Endothelial cell of umbilical vein (primary cell): ENCODE results near the gene TMEM114. TPM values are rescaled to one million over a fixed set of nuclear protein-coding genes. Genes with fewer than 3 reads are reported as not detected.

Experiments used
- BruUV-seq: library from RNA; stranded (reverse); fragments of 400-500 nt; replicated peaks from 2 replicates; lab custom pipeline; 2021; lab: Mats Ljungman, UMichigan
- CTCF ChIA-PET: fragments of 300-600, 350-600 bp; sonication (Branson Sonifier 250); formaldehyde crosslinking; loops from one replicate; lab custom pipeline; 2021; ENCODE audit warnings: antibody characterized with exemption, inconsistent platforms; lab: Charles Lee
- POLR2A ChIA-PET: fragments of 300-600, 350-600 bp; sonication (Branson Sonifier 250); formaldehyde crosslinking; loops from one replicate; lab custom pipeline; 2021; ENCODE audit warnings: antibody characterized with exemption, inconsistent platforms; lab: Charles Lee
- DNase-seq: peaks from one replicate; pipeline ENCODE4 v3.0.0-alpha.2; 2011; ENCODE audit warnings: low read depth, low spot score
- FAIRE-seq: peaks from 2 replicates; lab custom pipeline; 2011; peaks lifted over from hg19 to GRCh38; lab: Jason Lieb, UNC
- H2AFZ ChIP-seq: 2 replicates; pipeline ENCODE4 v1.6.0; 2012; ENCODE audit warnings: low read depth, low read length, control low read depth, inconsistent platforms
- H3K27ac ChIP-seq: 2 replicates; pipeline ENCODE4 v1.5.1; 2011; ENCODE audit warnings: low read depth, mild to moderate bottlenecking, control low read depth, low read length, moderate library complexity; ENCODE audit not compliant: insufficient read depth
- H3K27me3 ChIP-seq, 2 experiments: 2 replicates each; pipeline versions ENCODE4 v1.6.0 to v1.6.1; 2011; ENCODE audit warnings: low read length in 2 of 2, mixed read lengths in 1 of 2; ENCODE audit not compliant: control insufficient read depth in 2 of 2, insufficient read depth in 2 of 2
- H3K36me3 ChIP-seq, 2 experiments: 2 replicates in 1 of 2; 3 replicates in 1 of 2; pipeline ENCODE4 v1.5.1; 2011; ENCODE audit warnings: low read length in 2 of 2, mild to moderate bottlenecking in 1 of 2, moderate library complexity in 1 of 2; ENCODE audit not compliant: control insufficient read depth in 2 of 2, insufficient read depth in 2 of 2; ENCODE audit errors: extremely low read depth in 1 of 2
- H3K4me1 ChIP-seq: 3 replicates; pipeline ENCODE4 v1.5.1; 2011; ENCODE audit warnings: mild to moderate bottlenecking, low read length; ENCODE audit not compliant: control insufficient read depth, insufficient read depth; ENCODE audit errors: extremely low read depth
- H3K4me2 ChIP-seq: 2 replicates; pipeline ENCODE4 v1.6.1; 2011; ENCODE audit warnings: low read length, control low read depth, mixed read lengths; ENCODE audit not compliant: insufficient read depth
- H3K4me3 ChIP-seq, 3 experiments: fragments of 200-600 bp in 1 of 3; sonication (generic), shearing (Covaris generic) in 1 of 3; replicated peaks in 1 of 3; 2 replicates each; pipeline ENCODE4 v1.5.1; 2011 to 2016; ENCODE audit warnings: control low read depth in 3 of 3, low read length in 3 of 3, mild to moderate bottlenecking in 2 of 3, inconsistent platforms in 1 of 3, low read depth in 1 of 3, moderate library complexity in 1 of 3; ENCODE audit not compliant: insufficient read depth in 1 of 3
- H3K79me2 ChIP-seq: 2 replicates; pipeline ENCODE4 v1.6.0; 2012; ENCODE audit warnings: low read length, inconsistent platforms; ENCODE audit not compliant: control insufficient read depth, insufficient read depth
- H3K9ac ChIP-seq: replicated peaks from 2 replicates; pipeline ENCODE3; 2011; ENCODE audit warnings: low read length, control low read depth; ENCODE audit not compliant: insufficient read depth; ENCODE audit errors: extremely low read depth
- H3K9me1 ChIP-seq: replicated peaks from 3 replicates; pipeline ENCODE4 v1.6.0; 2011; ENCODE audit warnings: mild to moderate bottlenecking, low read length; ENCODE audit not compliant: control insufficient read depth, insufficient read depth; ENCODE audit errors: extremely low read depth
- H3K9me3 ChIP-seq: replicated peaks from 2 replicates; pipeline ENCODE4 v1.5.1; 2012; ENCODE audit warnings: low read length, inconsistent platforms; ENCODE audit not compliant: control insufficient read depth, insufficient read depth
- H4K20me1 ChIP-seq: replicated peaks from 2 replicates; pipeline ENCODE3; 2011; ENCODE audit warnings: mild to moderate bottlenecking, low read length; ENCODE audit not compliant: control insufficient read depth, insufficient read depth; ENCODE audit errors: extremely low read depth
- CTCF ChIP-seq, 2 donors: IDR thresholded peaks; 1 replicate in 1 of 2; 2 replicates in 1 of 2; pipeline ENCODE4 v1.5.1; 2011; ENCODE audit warnings: low read length in 2 of 2, mild to moderate bottlenecking in 2 of 2, moderate library complexity in 2 of 2, control low read depth in 1 of 2, inconsistent platforms in 1 of 2, low read depth in 1 of 2; ENCODE audit not compliant: insufficient read depth in 1 of 2; ENCODE audit errors: extremely low read depth in 1 of 2
- EZH2 ChIP-seq: IDR thresholded peaks from 2 replicates; pipeline ENCODE4 v1.6.1; 2012; ENCODE audit warnings: borderline replicate concordance, low read depth, mild to moderate bottlenecking, moderate library complexity, low read length, inconsistent platforms; ENCODE audit not compliant: severe bottlenecking
- FOS ChIP-seq: IDR thresholded peaks from 2 replicates; pipeline ENCODE4 v1.6.1; 2011; ENCODE audit warnings: mild to moderate bottlenecking, low read length, moderate library complexity, borderline replicate concordance; ENCODE audit not compliant: insufficient read depth
- GATA2 ChIP-seq: IDR thresholded peaks from 2 replicates; pipeline ENCODE4 v1.7.0; 2011; ENCODE audit warnings: low read depth, mild to moderate bottlenecking, moderate library complexity, mixed read lengths, low read length; ENCODE audit not compliant: insufficient read length, insufficient read depth
- JUN ChIP-seq: IDR thresholded peaks from 2 replicates; pipeline ENCODE4 v1.6.1; 2011; ENCODE audit warnings: borderline replicate concordance, low read depth; ENCODE audit not compliant: insufficient read length, insufficient read depth
- MYC ChIP-seq: IDR thresholded peaks from one replicate; pipeline ENCODE4 v1.6.1; 2011; ENCODE audit warnings: mild to moderate bottlenecking, low read depth, low read length
- POLR2A ChIP-seq: IDR thresholded peaks from 2 replicates; pipeline ENCODE4 v1.6.1; 2012; ENCODE audit warnings: low read depth, mild to moderate bottlenecking, control low read depth, low read length
- POLR2AphosphoS5 ChIP-seq: IDR thresholded peaks from 2 replicates; pipeline ENCODE4 v1.6.1; 2012; ENCODE audit warnings: low read depth, mild to moderate bottlenecking, control low read depth, low read length, moderate library complexity; ENCODE audit not compliant: insufficient read depth
- dilution Hi-C: fragments of 300-500 bp; cut with MboI; formaldehyde crosslinking; loops from one replicate; pipeline ENCODE4 v1.15.0; 2019; ENCODE audit warnings: low sequenced_read_pairs; ENCODE audit not compliant: extremely low pct_ligation_motif_present
- intact Hi-C: fragments of 100-400 bp; cut with micrococcal nuclease; formaldehyde crosslinking; loops from one replicate; pipeline ENCODE4 v1.10.0; 2022
- polyA plus RNA-seq, 4 experiments: library from polyadenylated mRNA; depleted of rRNA in 3 of 4; stranded (reverse) in 3 of 4; unstranded in 1 of 4; fragments of >200 nt; gene quantifications; 2 replicates each; pipeline versions ENCODE4 v1.2.1 to v1.2.3, GENCODE V29; 2011 to 2012; ENCODE audit warnings: missing spikeins in 1 of 4
- total RNA-seq: library from RNA; stranded (reverse); gene quantifications from 2 replicates; pipeline ENCODE4 v1.2.3, GENCODE V29; 2021
- TF ChIP-seq, protein P1 (sequence below): IDR thresholded peaks from 2 replicates; pipeline ENCODE4 v1.6.1; 2011; ENCODE audit not compliant: insufficient read depth, insufficient read length

TMEM114 gene
- total and polyA plus RNA-seq, 2 donors (not counting 3 experiments of a cell fraction or from before 2014, with no cell fraction given): not detected

DNA sequence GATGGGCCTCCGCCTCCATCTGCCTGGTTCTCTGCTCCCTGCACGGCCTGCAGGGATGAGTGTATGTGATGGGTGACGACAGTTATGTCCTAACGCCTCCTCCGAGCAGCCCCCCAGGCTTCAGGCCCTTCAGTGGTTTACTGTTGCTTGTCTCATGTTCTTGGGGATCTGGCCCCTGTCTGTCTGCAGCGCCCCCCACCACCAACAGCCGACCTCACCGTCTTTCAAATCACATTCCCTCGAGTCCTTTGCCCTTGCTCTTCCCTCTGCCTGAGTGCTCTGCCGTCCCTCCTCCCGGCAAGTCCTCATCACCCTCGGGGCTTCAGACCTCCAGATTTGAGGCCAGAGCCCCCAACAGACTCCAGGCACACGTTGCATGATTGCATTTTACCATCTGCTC lies 49.4 kb upstream of the TMEM114 start:
- H3K36me3 ChIP-seq: peaks cover 31 to 61% of the 10 kb centered on the region in 2 experiments
- no peak overlapping the region for H3K27ac ChIP-seq
- H2AFZ ChIP-seq: no peak overlapping the region
- no peak for DNase-seq
- BruUV-seq: no TSS peak
- intact Hi-C loops: no loop called here
- dilution Hi-C loops: no loop called here
- no peak overlapping the region for H3K9ac ChIP-seq
- no peak overlapping the region for H3K4me2 ChIP-seq
- ChIA-PET POLR2A (no interaction called here), CTCF (no interaction called here)
- TF ChIP-seq EZH2 (no peak), GATA2 (no peak), MYC (no peak), POLR2A (no peak), JUN (no peak), CTCF (IDR thresholded peaks at IDR 0.05; ENCODE audit: extremely low read depth in 1 of 2, insufficient read depth in 1 of 2, low read depth in 1 of 2, low read length in 2 of 2) (no peak), POLR2AphosphoS5 (no peak), FOS (no peak)
- TF ChIP-seq, protein P1, sequence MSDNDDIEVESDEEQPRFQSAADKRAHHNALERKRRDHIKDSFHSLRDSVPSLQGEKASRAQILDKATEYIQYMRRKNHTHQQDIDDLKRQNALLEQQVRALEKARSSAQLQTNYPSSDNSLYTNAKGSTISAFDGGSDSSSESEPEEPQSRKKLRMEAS: no peak
- H3K9me1 ChIP-seq: no peaks in the 10 kb centered on the region
- no peaks in the 10 kb centered on the region for H3K9me3 ChIP-seq
- H3K27me3 ChIP-seq: no peaks in the 10 kb centered on the region
- H3K4me3 ChIP-seq: no peak overlapping the region
- no peak for FAIRE-seq
- no peaks in the 10 kb centered on the region for H4K20me1 ChIP-seq
- no peaks in the 10 kb centered on the region for H3K79me2 ChIP-seq
- no peaks in the 10 kb centered on the region for H3K4me1 ChIP-seq
